Loucy (cell line): ENCODE results near the gene HES3.
A peak's percentile ranks its signal among the peaks of the same experiment; 100 is the strongest.

Experiments
- H2AFZ ChIP-seq: fragments of 200-600 bp; sonication (generic); 2 replicates; pipeline ENCODE4 v1.6.0; 2016; ENCODE audit warnings: antibody characterized with exemption, mild to moderate bottlenecking, low read length, moderate library complexity
- H3F3A ChIP-seq: fragments of 200-600 bp; 2 replicates; pipeline ENCODE4 v1.6.0; 2016; ENCODE audit warnings: antibody characterized with exemption, low read depth, mild to moderate bottlenecking
- H3K27me3 ChIP-seq: fragments of 200-600 bp; sonication (generic); 2 replicates; pipeline ENCODE4 v1.6.1; 2014; ENCODE audit warnings: low read length, mild to moderate bottlenecking; ENCODE audit not compliant: insufficient read depth, poor library complexity, severe bottlenecking
- H3K36me3 ChIP-seq: fragments of 200-600 bp; sonication (generic); 2 replicates; pipeline ENCODE4 v1.6.1; 2016; ENCODE audit warnings: low read length; ENCODE audit not compliant: insufficient read depth
- H3K4me1 ChIP-seq: fragments of 200-600 bp; sonication (generic); 2 replicates; pipeline ENCODE4 v1.5.1; 2014; ENCODE audit warnings: low read length, mild to moderate bottlenecking; ENCODE audit not compliant: insufficient read depth, poor library complexity, severe bottlenecking
- H3K4me2 ChIP-seq: fragments of 200-600 bp; sonication (generic); 2 replicates; pipeline ENCODE4 v1.6.0; 2014; ENCODE audit warnings: antibody characterized with exemption, low read length, low read depth, mild to moderate bottlenecking; ENCODE audit not compliant: poor library complexity, severe bottlenecking
- H3K4me3 ChIP-seq: fragments of 200-600 bp; sonication (generic); 2 replicates; pipeline ENCODE4 v1.5.1; 2014; ENCODE audit warnings: low read length, mild to moderate bottlenecking, mixed read lengths; ENCODE audit not compliant: poor library complexity, severe bottlenecking
- H3K79me2 ChIP-seq: fragments of 200-600 bp; sonication (generic); 2 replicates; pipeline ENCODE4 v1.6.1; 2014; ENCODE audit warnings: low read length; ENCODE audit not compliant: insufficient read depth
- H3K9ac ChIP-seq: fragments of 200-600 bp; sonication (generic); 2 replicates; pipeline ENCODE4 v1.6.0; 2014; ENCODE audit warnings: mild to moderate bottlenecking, low read depth, low read length, moderate library complexity; ENCODE audit not compliant: poor library complexity, severe bottlenecking
- H3K9me2 ChIP-seq: fragments of 200-600 bp; sonication (generic); replicated peaks from 2 replicates; pipeline ENCODE4 v1.6.1; 2016; ENCODE audit warnings: low read depth, low read length, mixed read lengths
- H3K9me3 ChIP-seq: fragments of 200-600 bp; sonication (generic); 2 replicates; pipeline ENCODE4 v1.6.1; 2014; ENCODE audit warnings: mild to moderate bottlenecking, antibody characterized with exemption, low read length, low read depth; ENCODE audit not compliant: insufficient read depth
- H4K20me1 ChIP-seq: fragments of 200-600 bp; sonication (generic); 2 replicates; pipeline ENCODE4 v1.6.0; 2014; ENCODE audit warnings: antibody characterized with exemption, low read length, mild to moderate bottlenecking; ENCODE audit not compliant: insufficient read depth, poor library complexity, severe bottlenecking
- CTCF ChIP-seq: fragments of 200-600 bp; sonication (generic); conservative IDR thresholded peaks from 2 replicates; pipeline ENCODE4 v1.5.1; 2014; ENCODE audit warnings: mild to moderate bottlenecking, antibody characterized with exemption, low read length
- EZH2phosphoT487 ChIP-seq: fragments of 200-600 bp; IDR thresholded peaks from 2 replicates; pipeline ENCODE4 v1.6.1; 2018; ENCODE audit warnings: antibody characterized with exemption, mild to moderate bottlenecking, moderate library complexity, borderline replicate concordance

The HES3 gene

GRCh38 chr1:6279066-6279465, 35.1 kb downstream of the HES3 start:
- Histone ChIP-seq H3K36me3 (no peaks in the 10 kb centered on the region; the same call in 1 of the 2 replicates), H3K27me3 (no peaks in the 10 kb centered on the region), H3K9ac (no peak overlapping the region), H3K4me3 (no peak overlapping the region), H4K20me1 (no peaks in the 10 kb centered on the region), H3K79me2 (no peaks in the 10 kb centered on the region), H3K4me1 (no peaks in the 10 kb centered on the region), H3K9me3 (no peaks in the 10 kb centered on the region), H3K4me2 (no peak overlapping the region), H3F3A (no peaks in the 10 kb centered on the region), H3K9me2 (no peaks in the 10 kb centered on the region), H2AFZ (no peak overlapping the region)
- TF ChIP-seq CTCF (no peak), EZH2phosphoT487 (no peak)

DNA sequence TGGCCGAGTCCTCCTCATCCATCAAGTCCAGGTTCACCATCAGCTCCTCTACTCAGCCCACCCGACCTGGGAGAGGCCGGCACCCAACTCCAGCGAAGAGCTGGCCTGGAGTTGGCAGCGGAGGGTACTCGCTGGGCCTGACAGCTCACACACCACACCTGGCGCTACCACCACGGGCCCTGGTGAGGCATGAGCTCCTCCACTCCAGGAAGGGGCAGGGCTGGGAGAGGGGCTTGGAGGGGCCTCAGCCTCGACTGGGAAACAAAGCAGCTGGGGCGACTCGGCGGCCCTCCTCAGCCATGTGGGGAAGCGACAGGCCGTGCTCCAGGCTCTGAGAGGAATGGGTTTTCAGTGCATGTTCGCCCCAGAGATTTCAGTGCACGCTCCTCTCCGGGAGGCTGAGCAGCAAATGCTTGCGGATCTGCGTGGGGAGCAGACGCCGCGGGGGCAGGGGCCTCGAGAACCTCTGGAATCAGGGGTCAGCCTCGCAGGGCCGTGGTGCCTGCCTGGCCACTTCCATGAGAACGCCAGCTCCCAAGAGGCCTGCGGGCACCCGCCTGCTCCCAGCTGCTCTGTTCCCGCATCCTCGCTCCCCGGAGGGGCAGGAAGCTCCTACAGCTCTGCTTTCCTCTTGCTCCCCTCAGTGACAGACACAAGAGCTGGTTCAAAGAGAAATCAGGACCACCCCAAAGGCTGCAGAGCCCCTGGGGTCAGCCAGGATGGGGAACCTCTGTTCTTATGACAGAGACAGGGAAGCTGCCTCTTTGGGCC, 35.8 kb downstream of the HES3 start:
- no peaks in the 10 kb centered on the region for H3K9me2 ChIP-seq
- H2AFZ ChIP-seq: no peak overlapping the region
- no peaks in the 10 kb centered on the region for H3F3A ChIP-seq
- no peak overlapping the region for H3K9ac ChIP-seq
- H3K4me1 ChIP-seq: no peaks in the 10 kb centered on the region
- no peaks in the 10 kb centered on the region for H3K9me3 ChIP-seq
- H3K4me3 ChIP-seq: no peak overlapping the region
- H3K4me2 ChIP-seq: no peak overlapping the region
- H3K36me3 ChIP-seq: no peaks in the 10 kb centered on the region; the same call in 1 of the 2 replicates
- no peak for TF ChIP-seq CTCF
- TF ChIP-seq EZH2phosphoT487: no peak
- no peaks in the 10 kb centered on the region for H4K20me1 ChIP-seq
- H3K79me2 ChIP-seq: no peaks in the 10 kb centered on the region
- H3K27me3 ChIP-seq: no peaks in the 10 kb centered on the region

- Histone ChIP-seq H3K9me2 (no peaks in the 10 kb centered on the region), H3K4me3 (no peak overlapping the region), H3F3A (no peaks in the 10 kb centered on the region), H4K20me1 (no peaks in the 10 kb centered on the region), H3K4me1 (no peaks in the 10 kb centered on the region), H3K36me3 (no peaks in the 10 kb centered on the region; the same call in 1 of the 2 replicates), H3K27me3 (no peaks in the 10 kb centered on the region), H3K4me2 (no peak overlapping the region), H3K9me3 (no peaks in the 10 kb centered on the region), H3K79me2 (no peaks in the 10 kb centered on the region), H3K9ac (no peak overlapping the region), H2AFZ (no peak overlapping the region)
- TF ChIP-seq EZH2phosphoT487 (no peak), CTCF (peak; percentile 27; the same call in 1 of the 2 replicates)
These were observed 36.9 kb downstream of the HES3 start for GRCh38 chr1:6280761-6281451.
